GM06990 (cell line): ENCODE data around the gene EXOC3.

Experiments
- DNase-seq: peaks from one replicate; pipeline ENCODE4 v3.0.0-alpha.2; 2011; ENCODE audit not compliant: insufficient read length; ENCODE audit errors: extremely low read depth
- H3K27me3 ChIP-seq: replicated peaks from 2 replicates; pipeline ENCODE4 v1.6.0; 2011; ENCODE audit warnings: low read length; ENCODE audit not compliant: control insufficient read depth, insufficient read depth
- H3K36me3 ChIP-seq: 2 replicates; pipeline ENCODE4 v1.5.1; 2011; ENCODE audit warnings: low read length; ENCODE audit not compliant: control insufficient read depth, insufficient read depth
- H3K4me3 ChIP-seq: replicated peaks from 2 replicates; pipeline ENCODE4 v1.5.1; 2011; ENCODE audit warnings: low read depth, mild to moderate bottlenecking, control low read depth, low read length
- CTCF ChIP-seq: IDR thresholded peaks from 2 replicates; pipeline ENCODE4 v1.5.1; 2011; ENCODE audit warnings: low read length, control low read depth, mild to moderate bottlenecking, inconsistent platforms; ENCODE audit not compliant: insufficient read depth, poor library complexity, severe bottlenecking

EXOC3 gene

DNA sequence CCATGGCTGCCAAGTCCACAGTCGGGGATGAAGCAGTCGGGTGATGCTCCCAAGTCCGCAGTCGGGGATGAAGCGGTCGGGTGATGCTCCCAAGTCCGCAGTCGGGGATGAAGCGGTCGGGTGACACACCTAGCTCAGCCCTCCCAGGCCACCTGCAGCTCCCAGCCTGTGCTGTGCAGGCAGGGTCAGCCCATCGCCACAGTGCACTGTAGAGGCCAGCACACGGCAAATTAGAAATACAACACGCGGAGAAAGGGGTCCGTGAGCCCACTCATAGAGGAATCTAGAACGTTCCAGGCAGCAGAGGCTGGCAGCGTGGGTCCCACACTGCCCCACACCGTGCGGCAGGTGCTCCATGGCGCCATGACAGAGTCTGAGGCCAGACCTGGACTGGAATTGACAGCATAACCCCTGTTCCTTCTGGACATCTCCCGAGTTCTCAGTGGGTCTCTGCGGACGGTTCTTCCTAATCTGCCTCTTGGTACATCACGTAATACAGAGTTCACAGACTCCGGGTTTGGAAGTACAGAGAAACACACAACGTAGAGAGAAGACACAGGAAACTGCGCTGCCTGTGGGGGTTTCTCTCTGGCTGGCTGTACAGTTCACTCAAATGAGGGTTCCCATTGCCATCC is 7.7 kb upstream of the EXOC3 start:
- no peak for DNase-seq
- Histone ChIP-seq H3K4me3 (no peak overlapping the region), H3K36me3 (peaks cover 34% of the 10 kb centered on the region), H3K27me3 (no peaks in the 10 kb centered on the region)
- TF ChIP-seq CTCF: no peak

GRCh38 chr5:435961-436640 is 6.9 kb upstream of the EXOC3 start:
- TF ChIP-seq CTCF: no peak
- Histone ChIP-seq H3K36me3 (peaks cover 31% of the 10 kb centered on the region), H3K27me3 (no peaks in the 10 kb centered on the region), H3K4me3 (no peak overlapping the region)
- no peak for DNase-seq

DNA sequence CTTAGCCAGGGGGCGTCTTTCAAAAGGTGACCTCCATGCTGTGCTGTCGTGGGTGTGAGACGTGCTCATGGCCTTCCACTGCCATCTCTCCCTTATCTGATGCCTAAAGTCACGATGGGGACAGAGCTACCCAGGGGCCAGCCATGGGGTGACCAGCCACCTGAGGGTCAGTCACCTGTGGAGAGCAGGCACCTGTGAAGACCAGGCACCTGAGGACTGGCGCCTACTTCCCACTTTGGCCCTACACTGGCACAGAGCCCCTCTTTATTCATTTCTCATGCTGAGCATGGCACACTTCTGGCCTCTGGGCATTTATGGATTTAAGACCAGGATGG is 6.4 kb upstream of the EXOC3 start:
- Histone ChIP-seq H3K27me3 (no peaks in the 10 kb centered on the region), H3K4me3 (no peak overlapping the region), H3K36me3 (peaks cover 31% of the 10 kb centered on the region)
- TF ChIP-seq CTCF: no peak
- no peak for DNase-seq

DNA sequence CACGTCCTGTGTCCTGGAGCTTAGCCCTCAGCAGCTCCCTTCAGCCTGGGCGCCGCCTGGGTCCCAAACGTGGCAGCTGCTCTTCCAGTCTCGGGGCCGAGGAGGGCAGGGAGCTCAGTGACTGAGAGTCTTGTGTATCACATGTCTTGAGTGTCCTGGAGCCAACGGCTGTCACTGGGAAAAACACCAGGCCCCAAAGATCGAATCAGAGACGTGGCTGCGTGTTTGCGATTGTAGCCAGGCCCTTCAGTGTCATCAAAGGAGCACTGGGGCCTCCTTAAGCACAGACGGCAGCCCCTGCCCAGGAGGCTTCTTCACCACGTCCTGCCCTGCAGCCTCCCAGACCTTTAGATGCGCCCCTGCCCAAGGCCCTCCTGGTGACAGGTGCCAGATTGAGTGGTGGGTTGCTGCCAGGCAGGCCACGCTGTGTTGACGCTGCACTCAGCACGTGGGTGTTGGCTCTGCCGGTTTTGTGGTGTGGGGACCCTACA is 5.7 kb upstream of the EXOC3 start:
- TF ChIP-seq CTCF: no peak
- DNase-seq: no peak
- H3K4me3 ChIP-seq: no peak overlapping the region
- peaks cover 28% of the 10 kb centered on the region for H3K36me3 ChIP-seq
- no peaks in the 10 kb centered on the region for H3K27me3 ChIP-seq

- H3K36me3 ChIP-seq: peaks cover 22% of the 10 kb centered on the region
- H3K4me3 ChIP-seq: no peak overlapping the region
- no peak for DNase-seq
- no peaks in the 10 kb centered on the region for H3K27me3 ChIP-seq
- no peak for TF ChIP-seq CTCF
Observed at GRCh38 chr5:438481-438981, 4.4 kb upstream of the EXOC3 start.

GRCh38 chr5:439181-439580 is 3.8 kb upstream of the EXOC3 start:
- no peak for TF ChIP-seq CTCF
- Histone ChIP-seq H3K27me3 (no peaks in the 10 kb centered on the region), H3K36me3 (peaks cover 16% of the 10 kb centered on the region), H3K4me3 (no peak overlapping the region)
- no peak for DNase-seq
